Measurements from ENCODE around the gene CAPN11. TPM values are rescaled to one million over a fixed set of nuclear protein-coding genes. Genes with fewer than 3 reads are reported as not detected.

Gene CAPN11
- total RNA-seq, 1 experiment from 2014 or later, result not detected

- TF ChIP-seq EZH2 (IDR thresholded peaks at IDR 0.05; ENCODE audit: low read length, unreplicated experiment), result no peak
Observed at GRCh38 chr6:44227148-44227793, 68.7 kb downstream of the CAPN11 start.

GRCh38 chr6:44228031-44228430 lies 69.4 kb downstream of the CAPN11 start:
- no peak overlapping the region for H2AFZ ChIP-seq (ENCODE audit: low read length)
- no peaks in the 10 kb centered on the region for H3K9me2 ChIP-seq (replicated peaks; ENCODE audit: low read length)
- peaks cover 14% of the 10 kb centered on the region for H3K36me3 ChIP-seq (ENCODE audit: low read depth, low read length)
- no peak overlapping the region for H3K4me2 ChIP-seq (ENCODE audit: low read length)
- TF ChIP-seq EZH2phosphoT487 (IDR thresholded peaks at IDR 0.05; ENCODE audit: borderline replicate concordance, low read length), result no peak
- TF ChIP-seq EZH2 (IDR thresholded peaks at IDR 0.05; ENCODE audit: low read length, unreplicated experiment), result no peak
- TF ChIP-seq CTCF (conservative IDR thresholded peaks at IDR 0.05; ENCODE audit: low read depth, low read length), result no peak
- H3K27me3 ChIP-seq (ENCODE audit: low read length), result no peaks in the 10 kb centered on the region
- BruUV-seq (replicated peaks), result no TSS peak
- peaks cover 10% of the 10 kb centered on the region for H3K4me1 ChIP-seq (ENCODE audit: insufficient read depth, low read length)
- POLR2A ChIA-PET (ENCODE audit: unreplicated experiment), result no interaction called here
- H3K9ac ChIP-seq (ENCODE audit: low read length), result no peak overlapping the region
- DNase-seq (no peak), ATAC-seq (no peak)
- no peak overlapping the region for H3K27ac ChIP-seq (ENCODE audit: low read length)
- intact Hi-C loops (cut with micrococcal nuclease), result no loop called here
- H3K9me3 ChIP-seq (ENCODE audit: low read length), result no peaks in the 10 kb centered on the region
- no peaks in the 10 kb centered on the region for H3F3A ChIP-seq (ENCODE audit: low read length, unreplicated experiment)
- peaks cover 32% of the 10 kb centered on the region for H3K79me2 ChIP-seq (ENCODE audit: low read length)
- H3K4me3 ChIP-seq (ENCODE audit: low read length), result no peak overlapping the region
- peaks cover 5% of the 10 kb centered on the region; the same call in 1 of the 2 replicates for H4K20me1 ChIP-seq (ENCODE audit: low read length)
- CTCF ChIA-PET, result no interaction called here

More at GRCh38 chr6:44227148-44227793, 68.7 kb downstream of the CAPN11 start:
- H3K9me3 ChIP-seq (ENCODE audit: low read length), result no peaks in the 10 kb centered on the region
- peaks cover 8% of the 10 kb centered on the region for H3K36me3 ChIP-seq (ENCODE audit: low read depth, low read length)
- H3F3A ChIP-seq (ENCODE audit: low read length, unreplicated experiment), result no peaks in the 10 kb centered on the region
- no peaks in the 10 kb centered on the region for H3K9me2 ChIP-seq (replicated peaks; ENCODE audit: low read length)
- no peak overlapping the region for H2AFZ ChIP-seq (ENCODE audit: low read length)
- no TSS peak for BruUV-seq (replicated peaks)
- no peak overlapping the region for H3K4me2 ChIP-seq (ENCODE audit: low read length)
- H3K4me1 ChIP-seq (ENCODE audit: insufficient read depth, low read length), result peaks cover 10% of the 10 kb centered on the region
- no peak overlapping the region for H3K4me3 ChIP-seq (ENCODE audit: low read length)
- ChIA-PET POLR2A (ENCODE audit: unreplicated experiment) (no interaction called here), CTCF (no interaction called here)
- no peak overlapping the region for H3K9ac ChIP-seq (ENCODE audit: low read length)
- no peaks in the 10 kb centered on the region for H3K27me3 ChIP-seq (ENCODE audit: low read length)
- intact Hi-C loops (cut with micrococcal nuclease), result no loop called here
- H3K79me2 ChIP-seq (ENCODE audit: low read length), result peaks cover 32% of the 10 kb centered on the region
- DNase-seq (no peak), ATAC-seq (no peak)
- H3K27ac ChIP-seq (ENCODE audit: low read length), result no peak overlapping the region
- H4K20me1 ChIP-seq (ENCODE audit: low read length), result peaks cover 5% of the 10 kb centered on the region; the same call in 1 of the 2 replicates

GRCh38 chr6:44228433-44228832 lies 69.8 kb downstream of the CAPN11 start:
- Histone ChIP-seq H3F3A (ENCODE audit: low read length, unreplicated experiment) (no peaks in the 10 kb centered on the region), H3K36me3 (ENCODE audit: low read depth, low read length) (peaks cover 14% of the 10 kb centered on the region), H3K4me2 (ENCODE audit: low read length) (no peak overlapping the region), H4K20me1 (ENCODE audit: low read length) (peaks cover 5% of the 10 kb centered on the region; the same call in 1 of the 2 replicates), H3K9me3 (ENCODE audit: low read length) (no peaks in the 10 kb centered on the region), H3K79me2 (ENCODE audit: low read length) (peaks cover 32% of the 10 kb centered on the region), H3K9me2 (replicated peaks; ENCODE audit: low read length) (no peaks in the 10 kb centered on the region), H3K4me3 (ENCODE audit: low read length) (no peak overlapping the region), H2AFZ (ENCODE audit: low read length) (no peak overlapping the region), H3K9ac (ENCODE audit: low read length) (no peak overlapping the region), H3K27ac (ENCODE audit: low read length) (no peak overlapping the region), H3K27me3 (ENCODE audit: low read length) (no peaks in the 10 kb centered on the region), H3K4me1 (ENCODE audit: insufficient read depth, low read length) (peaks cover 11% of the 10 kb centered on the region)
- POLR2A ChIA-PET (ENCODE audit: unreplicated experiment), result no interaction called here
- CTCF ChIA-PET, result no interaction called here
- intact Hi-C loops (cut with micrococcal nuclease), result no loop called here
- BruUV-seq (replicated peaks), result no TSS peak
- ATAC-seq (no peak), DNase-seq (no peak)
- TF ChIP-seq EZH2 (IDR thresholded peaks at IDR 0.05; ENCODE audit: low read length, unreplicated experiment), result no peak
